HepG2 (cell line): ENCODE data around the gene ARHGAP29. TPM values are rescaled to one million over a fixed set of nuclear protein-coding genes. Genes with fewer than 3 reads are reported as not detected.

Source experiments
- CBFB ChIP-seq: sonication (generic); formaldehyde crosslinking; IDR thresholded peaks from 2 replicates; pipeline ENCODE4 v1.4.0; 2020; ENCODE audit warnings: missing genetic modification reagents
- JARID2 ChIP-seq: sonication (generic); formaldehyde crosslinking; IDR thresholded peaks from 2 replicates; pipeline ENCODE4 v1.8.1; 2023; ENCODE audit warnings: missing genetic modification reagents, inconsistent platforms; ENCODE audit not compliant: insufficient replicate concordance
- MIER2 ChIP-seq: IDR thresholded peaks from 2 replicates; pipeline ENCODE4 v1.6.1; 2016; ENCODE audit warnings: missing biosample characterization, missing genetic modification reagents
- NR2C2 ChIP-seq: sonication (generic); formaldehyde crosslinking; IDR thresholded peaks from 2 replicates; pipeline ENCODE4 v1.4.0; 2020; ENCODE audit warnings: missing genetic modification reagents, mild to moderate bottlenecking, moderate library complexity, borderline replicate concordance
- PRMT3 ChIP-seq: sonication (generic); formaldehyde crosslinking; IDR thresholded peaks from 2 replicates; pipeline ENCODE4 v1.8.1; 2022; ENCODE audit warnings: low read depth, mild to moderate bottlenecking, moderate library complexity, missing genetic modification reagents, borderline replicate concordance
- RFX1 ChIP-seq: fragments of 450-650 bp; IDR thresholded peaks from 2 replicates; pipeline ENCODE4 v1.6.1; 2017
- SRSF4 ChIP-seq: fragments of 200-400 bp; formaldehyde crosslinking; IDR thresholded peaks from one replicate; pipeline ENCODE4 v1.6.1; 2018; ENCODE audit warnings: mild to moderate bottlenecking, low read depth, low read length, moderate library complexity; ENCODE audit not compliant: poor library complexity, severe bottlenecking
- ZNF672 ChIP-seq: sonication (generic); formaldehyde crosslinking; IDR thresholded peaks from 2 replicates; pipeline ENCODE4 v1.8.1; 2022; ENCODE audit warnings: missing genetic modification reagents
- ZNF780A ChIP-seq: sonication (generic); formaldehyde crosslinking; IDR thresholded peaks from 2 replicates; pipeline ENCODE4 v1.8.0; 2022; ENCODE audit warnings: mild to moderate bottlenecking, missing genetic modification reagents, moderate library complexity
- polyA plus RNA-seq, 8 experiments: library from polyadenylated mRNA; depleted of rRNA in 3 of 8; stranded (reverse) in 7 of 8; unstranded in 1 of 8; fragments of >200 nt; fragmentation: Illumina TruSeq in 4 of 8; extraction: Trizol in 4 of 8; gene quantifications; 2 replicates each; pipeline versions ENCODE4 v1.2.1 to v1.2.3, GENCODE V29; 2011 to 2016; ENCODE audit warnings: low read depth in 4 of 8, missing spikeins in 1 of 8, mixed read lengths in 1 of 8; ENCODE audit not compliant: insufficient read depth in 1 of 8
- total RNA-seq, 5 experiments: library from RNA; depleted of rRNA; stranded (reverse); fragments of >200 nt; fragmentation: Illumina TruSeq; extraction: Trizol; gene quantifications; 2 replicates each; pipeline ENCODE4 v1.2.3, GENCODE V29; 2016; ENCODE audit warnings: low read depth in 1 of 5
- TF ChIP-seq, protein P1 (sequence below): sonication (generic); formaldehyde crosslinking; IDR thresholded peaks from 2 replicates; pipeline ENCODE4 v1.4.0; 2020; ENCODE audit warnings: mild to moderate bottlenecking, missing genetic modification reagents
- TF ChIP-seq, protein P2 (sequence below): sonication (generic); formaldehyde crosslinking; IDR thresholded peaks from 2 replicates; pipeline ENCODE4 v1.4.0; 2020; ENCODE audit warnings: missing genetic modification reagents
- TF ChIP-seq, protein P3 (sequence below): sonication (generic); formaldehyde crosslinking; IDR thresholded peaks from 2 replicates; pipeline ENCODE4 v1.9.0; 2022; ENCODE audit warnings: low read depth, missing genetic modification reagents
- TF ChIP-seq, protein P4 (sequence below): sonication (generic); formaldehyde crosslinking; IDR thresholded peaks from 2 replicates; pipeline ENCODE4 v1.4.0; 2020; ENCODE audit warnings: mild to moderate bottlenecking, low read depth, missing genetic modification reagents

ARHGAP29 gene
- total and polyA plus RNA-seq, 2 of the 13 experiments (the other 11 are each of a cell fraction or from before 2014, with no cell fraction given) = 12.8 to 18.3 TPM

DNA sequence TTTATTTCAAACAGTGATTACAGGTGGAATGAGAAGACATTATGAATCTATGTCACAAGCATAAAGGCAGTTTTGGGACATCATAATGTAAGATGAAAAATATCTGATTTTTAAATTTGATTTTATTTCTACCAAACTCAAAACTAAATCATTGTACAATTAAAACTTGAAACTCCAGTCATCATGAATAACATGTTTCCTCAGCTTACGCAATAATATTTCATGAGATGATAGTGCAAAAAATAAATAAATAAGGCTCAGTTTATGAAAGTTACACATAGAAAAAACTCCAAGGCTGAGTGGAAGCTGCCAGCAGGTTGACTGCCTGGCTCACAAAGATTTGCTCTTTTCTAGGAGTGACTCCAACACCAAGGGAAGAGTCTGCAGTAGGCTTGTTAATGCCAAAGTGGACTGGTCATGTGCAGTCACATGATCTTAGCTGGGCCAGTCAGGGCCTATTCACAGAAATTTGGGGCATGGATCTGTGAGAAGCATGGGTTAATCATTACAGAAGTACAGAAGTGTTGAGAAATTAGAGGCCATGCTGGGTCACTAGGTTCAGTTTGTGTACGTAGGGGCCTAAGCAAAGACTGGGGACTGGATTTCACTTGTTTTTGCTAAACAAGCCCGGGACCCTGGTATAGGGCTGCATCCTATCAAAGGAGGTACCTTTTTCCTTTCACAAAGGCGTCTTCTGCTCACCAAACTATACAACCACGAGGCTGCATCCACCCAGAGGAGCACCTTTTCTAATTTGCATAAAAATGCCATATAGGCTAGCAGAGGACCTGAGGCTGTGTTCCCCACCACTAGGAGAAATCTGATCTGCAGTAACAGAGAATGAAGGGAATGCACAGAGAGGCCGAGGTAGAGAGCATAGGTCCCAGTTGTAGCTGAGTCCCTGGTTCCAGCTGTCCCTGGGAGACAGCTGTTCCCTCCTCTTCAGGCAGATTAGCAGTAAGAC lies 111.6 kb downstream of the ARHGAP29 start (continued):
- TF ChIP-seq, protein P1, sequence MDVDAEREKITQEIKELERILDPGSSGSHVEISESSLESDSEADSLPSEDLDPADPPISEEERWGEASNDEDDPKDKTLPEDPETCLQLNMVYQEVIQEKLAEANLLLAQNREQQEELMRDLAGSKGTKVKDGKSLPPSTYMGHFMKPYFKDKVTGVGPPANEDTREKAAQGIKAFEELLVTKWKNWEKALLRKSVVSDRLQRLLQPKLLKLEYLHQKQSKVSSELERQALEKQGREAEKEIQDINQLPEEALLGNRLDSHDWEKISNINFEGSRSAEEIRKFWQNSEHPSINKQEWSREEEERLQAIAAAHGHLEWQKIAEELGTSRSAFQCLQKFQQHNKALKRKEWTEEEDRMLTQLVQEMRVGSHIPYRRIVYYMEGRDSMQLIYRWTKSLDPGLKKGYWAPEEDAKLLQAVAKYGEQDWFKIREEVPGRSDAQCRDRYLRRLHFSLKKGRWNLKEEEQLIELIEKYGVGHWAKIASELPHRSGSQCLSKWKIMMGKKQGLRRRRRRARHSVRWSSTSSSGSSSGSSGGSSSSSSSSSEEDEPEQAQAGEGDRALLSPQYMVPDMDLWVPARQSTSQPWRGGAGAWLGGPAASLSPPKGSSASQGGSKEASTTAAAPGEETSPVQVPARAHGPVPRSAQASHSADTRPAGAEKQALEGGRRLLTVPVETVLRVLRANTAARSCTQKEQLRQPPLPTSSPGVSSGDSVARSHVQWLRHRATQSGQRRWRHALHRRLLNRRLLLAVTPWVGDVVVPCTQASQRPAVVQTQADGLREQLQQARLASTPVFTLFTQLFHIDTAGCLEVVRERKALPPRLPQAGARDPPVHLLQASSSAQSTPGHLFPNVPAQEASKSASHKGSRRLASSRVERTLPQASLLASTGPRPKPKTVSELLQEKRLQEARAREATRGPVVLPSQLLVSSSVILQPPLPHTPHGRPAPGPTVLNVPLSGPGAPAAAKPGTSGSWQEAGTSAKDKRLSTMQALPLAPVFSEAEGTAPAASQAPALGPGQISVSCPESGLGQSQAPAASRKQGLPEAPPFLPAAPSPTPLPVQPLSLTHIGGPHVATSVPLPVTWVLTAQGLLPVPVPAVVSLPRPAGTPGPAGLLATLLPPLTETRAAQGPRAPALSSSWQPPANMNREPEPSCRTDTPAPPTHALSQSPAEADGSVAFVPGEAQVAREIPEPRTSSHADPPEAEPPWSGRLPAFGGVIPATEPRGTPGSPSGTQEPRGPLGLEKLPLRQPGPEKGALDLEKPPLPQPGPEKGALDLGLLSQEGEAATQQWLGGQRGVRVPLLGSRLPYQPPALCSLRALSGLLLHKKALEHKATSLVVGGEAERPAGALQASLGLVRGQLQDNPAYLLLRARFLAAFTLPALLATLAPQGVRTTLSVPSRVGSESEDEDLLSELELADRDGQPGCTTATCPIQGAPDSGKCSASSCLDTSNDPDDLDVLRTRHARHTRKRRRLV = peak; percentile 72
- TF ChIP-seq, protein P2, sequence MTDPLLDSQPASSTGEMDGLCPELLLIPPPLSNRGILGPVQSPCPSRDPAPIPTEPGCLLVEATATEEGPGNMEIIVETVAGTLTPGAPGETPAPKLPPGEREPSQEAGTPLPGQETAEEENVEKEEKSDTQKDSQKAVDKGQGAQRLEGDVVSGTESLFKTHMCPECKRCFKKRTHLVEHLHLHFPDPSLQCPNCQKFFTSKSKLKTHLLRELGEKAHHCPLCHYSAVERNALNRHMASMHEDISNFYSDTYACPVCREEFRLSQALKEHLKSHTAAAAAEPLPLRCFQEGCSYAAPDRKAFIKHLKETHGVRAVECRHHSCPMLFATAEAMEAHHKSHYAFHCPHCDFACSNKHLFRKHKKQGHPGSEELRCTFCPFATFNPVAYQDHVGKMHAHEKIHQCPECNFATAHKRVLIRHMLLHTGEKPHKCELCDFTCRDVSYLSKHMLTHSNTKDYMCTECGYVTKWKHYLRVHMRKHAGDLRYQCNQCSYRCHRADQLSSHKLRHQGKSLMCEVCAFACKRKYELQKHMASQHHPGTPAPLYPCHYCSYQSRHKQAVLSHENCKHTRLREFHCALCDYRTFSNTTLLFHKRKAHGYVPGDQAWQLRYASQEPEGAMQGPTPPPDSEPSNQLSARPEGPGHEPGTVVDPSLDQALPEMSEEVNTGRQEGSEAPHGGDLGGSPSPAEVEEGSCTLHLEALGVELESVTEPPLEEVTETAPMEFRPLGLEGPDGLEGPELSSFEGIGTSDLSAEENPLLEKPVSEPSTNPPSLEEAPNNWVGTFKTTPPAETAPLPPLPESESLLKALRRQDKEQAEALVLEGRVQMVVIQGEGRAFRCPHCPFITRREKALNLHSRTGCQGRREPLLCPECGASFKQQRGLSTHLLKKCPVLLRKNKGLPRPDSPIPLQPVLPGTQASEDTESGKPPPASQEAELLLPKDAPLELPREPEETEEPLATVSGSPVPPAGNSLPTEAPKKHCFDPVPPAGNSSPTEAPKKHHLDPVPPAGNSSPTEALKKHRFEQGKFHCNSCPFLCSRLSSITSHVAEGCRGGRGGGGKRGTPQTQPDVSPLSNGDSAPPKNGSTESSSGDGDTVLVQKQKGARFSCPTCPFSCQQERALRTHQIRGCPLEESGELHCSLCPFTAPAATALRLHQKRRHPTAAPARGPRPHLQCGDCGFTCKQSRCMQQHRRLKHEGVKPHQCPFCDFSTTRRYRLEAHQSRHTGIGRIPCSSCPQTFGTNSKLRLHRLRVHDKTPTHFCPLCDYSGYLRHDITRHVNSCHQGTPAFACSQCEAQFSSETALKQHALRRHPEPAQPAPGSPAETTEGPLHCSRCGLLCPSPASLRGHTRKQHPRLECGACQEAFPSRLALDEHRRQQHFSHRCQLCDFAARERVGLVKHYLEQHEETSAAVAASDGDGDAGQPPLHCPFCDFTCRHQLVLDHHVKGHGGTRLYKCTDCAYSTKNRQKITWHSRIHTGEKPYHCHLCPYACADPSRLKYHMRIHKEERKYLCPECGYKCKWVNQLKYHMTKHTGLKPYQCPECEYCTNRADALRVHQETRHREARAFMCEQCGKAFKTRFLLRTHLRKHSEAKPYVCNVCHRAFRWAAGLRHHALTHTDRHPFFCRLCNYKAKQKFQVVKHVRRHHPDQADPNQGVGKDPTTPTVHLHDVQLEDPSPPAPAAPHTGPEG (CRISPR knock-in tag) = no peak
- TF ChIP-seq CBFB (CRISPR knock-in tag) (no peak), MIER2 (CRISPR knock-in tag) (0 out of 2 replicates have a peak, but pooled peaks have one; percentile 43), NR2C2 (CRISPR knock-in tag) (peak; percentile 41; the same call in 1 of the 2 replicates), RFX1 (no peak), ZNF672 (CRISPR knock-in tag) (no peak), SRSF4 (no peak), ZNF780A (CRISPR knock-in tag) (no peak), JARID2 (CRISPR knock-in tag) (no peak), PRMT3 (CRISPR knock-in tag) (no peak)
- TF ChIP-seq, protein P3, sequence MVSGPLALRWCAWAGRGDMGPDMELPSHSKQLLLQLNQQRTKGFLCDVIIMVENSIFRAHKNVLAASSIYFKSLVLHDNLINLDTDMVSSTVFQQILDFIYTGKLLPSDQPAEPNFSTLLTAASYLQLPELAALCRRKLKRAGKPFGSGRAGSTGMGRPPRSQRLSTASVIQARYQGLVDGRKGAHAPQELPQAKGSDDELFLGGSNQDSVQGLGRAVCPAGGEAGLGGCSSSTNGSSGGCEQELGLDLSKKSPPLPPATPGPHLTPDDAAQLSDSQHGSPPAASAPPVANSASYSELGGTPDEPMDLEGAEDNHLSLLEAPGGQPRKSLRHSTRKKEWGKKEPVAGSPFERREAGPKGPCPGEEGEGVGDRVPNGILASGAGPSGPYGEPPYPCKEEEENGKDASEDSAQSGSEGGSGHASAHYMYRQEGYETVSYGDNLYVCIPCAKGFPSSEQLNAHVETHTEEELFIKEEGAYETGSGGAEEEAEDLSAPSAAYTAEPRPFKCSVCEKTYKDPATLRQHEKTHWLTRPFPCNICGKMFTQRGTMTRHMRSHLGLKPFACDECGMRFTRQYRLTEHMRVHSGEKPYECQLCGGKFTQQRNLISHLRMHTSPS (CRISPR knock-in tag) = no peak
- TF ChIP-seq, protein P4, sequence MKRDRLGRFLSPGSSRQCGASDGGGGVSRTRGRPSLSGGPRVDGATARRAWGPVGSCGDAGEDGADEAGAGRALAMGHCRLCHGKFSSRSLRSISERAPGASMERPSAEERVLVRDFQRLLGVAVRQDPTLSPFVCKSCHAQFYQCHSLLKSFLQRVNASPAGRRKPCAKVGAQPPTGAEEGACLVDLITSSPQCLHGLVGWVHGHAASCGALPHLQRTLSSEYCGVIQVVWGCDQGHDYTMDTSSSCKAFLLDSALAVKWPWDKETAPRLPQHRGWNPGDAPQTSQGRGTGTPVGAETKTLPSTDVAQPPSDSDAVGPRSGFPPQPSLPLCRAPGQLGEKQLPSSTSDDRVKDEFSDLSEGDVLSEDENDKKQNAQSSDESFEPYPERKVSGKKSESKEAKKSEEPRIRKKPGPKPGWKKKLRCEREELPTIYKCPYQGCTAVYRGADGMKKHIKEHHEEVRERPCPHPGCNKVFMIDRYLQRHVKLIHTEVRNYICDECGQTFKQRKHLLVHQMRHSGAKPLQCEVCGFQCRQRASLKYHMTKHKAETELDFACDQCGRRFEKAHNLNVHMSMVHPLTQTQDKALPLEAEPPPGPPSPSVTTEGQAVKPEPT = no peak
